HG03045 (cell line): ENCODE data around the gene NIPAL3.
"Not testable (repeated sequence)": the region's sequence is repeated elsewhere in the genome, so short reads cannot be mapped to it uniquely, and the experiment has no call there.

Experiments
- ATAC-seq: cut with Tn5 transposase; IDR thresholded peaks from one replicate; pipeline ENCODE4 v1.9.1; 2021; ENCODE audit warnings: mild to moderate bottlenecking, moderate library complexity; ENCODE audit not compliant: unreplicated experiment

The NIPAL3 gene

DNA sequence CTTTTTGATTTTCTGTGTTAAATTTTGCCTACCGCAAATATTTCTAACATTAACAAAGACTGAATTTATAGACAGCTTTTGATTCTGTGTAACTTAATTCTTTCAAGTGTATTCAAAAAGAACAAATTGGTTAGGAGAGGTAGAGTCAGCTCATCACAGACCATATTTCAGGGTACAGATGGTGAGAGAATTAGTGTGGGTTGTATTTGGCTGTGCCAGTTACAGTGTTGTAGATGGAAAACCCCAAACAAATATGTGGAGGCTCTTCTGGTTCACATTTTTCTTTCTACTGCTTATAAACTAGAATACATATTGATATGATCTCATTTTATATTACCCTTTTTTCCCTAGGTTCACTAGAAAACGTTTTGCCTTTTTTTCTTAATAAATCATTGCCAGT lies 98.1 kb downstream of the NIPAL3 start:
- ATAC-seq = no peak

DNA sequence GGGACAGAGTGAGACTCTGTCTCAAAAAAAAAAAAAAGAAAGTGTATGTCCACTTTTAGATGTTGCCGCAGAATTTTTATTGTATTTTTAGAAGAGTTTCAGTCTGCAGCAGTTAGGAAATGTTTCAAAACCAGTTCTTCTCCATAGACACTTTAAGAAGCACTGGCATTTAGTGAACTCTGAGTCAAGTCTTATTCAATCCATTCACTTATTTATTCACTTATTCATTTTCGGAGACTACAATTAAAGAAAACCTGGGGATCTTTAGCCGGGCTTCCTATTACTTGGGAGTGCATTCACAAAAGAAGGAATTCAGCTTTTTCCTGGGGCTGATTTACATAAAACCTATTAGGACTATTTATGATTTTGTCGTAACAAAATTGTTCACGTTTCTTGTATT lies 99.3 kb downstream of the NIPAL3 start:
- ATAC-seq = no peak

DNA sequence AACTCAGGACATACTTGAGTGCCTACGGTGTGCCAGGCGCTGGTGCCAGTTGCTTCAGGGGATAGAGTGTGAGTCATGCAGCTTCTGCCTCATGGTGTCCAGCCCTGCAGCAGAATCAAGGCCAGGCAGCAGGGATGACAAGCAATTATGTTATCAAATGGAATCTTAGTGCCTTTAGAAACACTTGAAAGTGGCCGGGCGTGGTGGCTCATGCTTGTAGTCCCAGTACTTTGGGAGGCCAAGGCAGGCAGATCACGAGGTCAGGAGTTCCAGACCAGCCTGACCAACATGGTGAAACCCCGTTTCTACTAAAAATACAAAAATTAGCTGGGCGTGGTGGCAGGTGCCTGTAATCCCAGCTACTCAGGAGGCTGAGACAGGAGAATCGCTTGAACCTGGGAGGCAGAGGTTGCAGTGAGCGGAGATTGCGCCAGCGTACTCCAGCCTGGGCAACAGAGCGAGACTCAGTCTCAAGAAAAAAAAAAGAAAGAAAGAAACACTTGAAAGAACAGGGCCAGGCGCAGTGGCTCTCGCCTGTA lies 100.1 kb downstream of the NIPAL3 start:
- not testable (repeated sequence) for ATAC-seq

DNA sequence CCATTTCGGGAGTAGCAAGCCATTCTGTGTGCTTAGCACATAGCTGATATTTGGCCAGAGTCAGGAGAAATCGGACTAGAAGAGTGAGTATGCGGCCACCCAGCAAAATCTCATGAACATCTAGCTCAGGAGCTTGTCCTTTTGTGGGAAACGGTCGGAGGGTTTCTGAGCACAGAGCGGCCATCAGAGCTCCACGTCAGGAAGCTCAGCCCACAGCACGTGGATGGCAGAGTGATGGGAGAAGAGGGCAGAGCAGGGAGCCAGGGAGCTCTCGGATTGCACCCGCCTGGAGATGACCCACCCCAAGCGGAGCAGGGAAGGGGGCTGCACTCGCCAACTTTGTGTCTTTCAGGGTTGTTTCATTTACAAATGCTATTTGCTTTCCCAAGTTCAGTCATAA lies 100.9 kb downstream of the NIPAL3 start:
- ATAC-seq = no peak

DNA sequence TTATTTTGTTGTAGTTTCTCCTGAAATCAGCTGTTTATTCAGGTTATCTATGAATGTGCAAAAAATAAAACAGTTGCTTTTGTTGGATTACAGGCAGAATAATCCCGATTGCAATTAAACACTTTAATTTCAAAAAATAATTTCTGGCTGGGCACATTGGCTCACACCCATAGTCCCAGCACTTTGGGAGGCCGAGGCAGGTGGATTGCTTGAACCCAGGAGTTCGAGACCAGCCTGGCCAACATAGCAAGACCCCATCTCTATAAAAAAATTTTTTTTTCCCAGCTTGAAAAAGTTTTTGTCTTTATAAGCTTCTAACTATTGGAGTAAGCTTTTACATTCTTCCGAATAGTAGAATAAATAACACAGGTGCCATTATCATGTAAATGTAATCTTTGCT lies 102.3 kb downstream of the NIPAL3 start:
- no peak for ATAC-seq

DNA sequence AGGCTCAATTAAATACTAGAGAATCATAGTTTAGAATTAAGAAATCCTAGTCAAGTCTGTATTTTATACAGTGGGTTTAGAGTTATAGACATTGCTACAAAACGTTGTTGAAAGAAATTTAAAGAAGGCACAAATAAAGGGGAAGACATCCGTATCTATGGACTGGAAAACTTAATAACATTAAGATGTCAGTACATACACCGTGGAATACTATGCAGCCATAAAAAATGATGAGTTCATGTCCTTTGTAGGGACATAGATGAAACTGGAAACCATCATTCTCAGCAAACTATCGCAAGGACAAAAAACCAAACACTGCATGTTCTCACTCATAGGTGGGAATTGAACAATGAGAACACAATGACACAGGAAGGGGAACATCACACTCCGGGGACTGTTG lies 104.7 kb downstream of the NIPAL3 start:
- not testable (repeated sequence) for ATAC-seq
